ENCODE data around the gene ZRANB1. TPM values are rescaled to one million over a fixed set of nuclear protein-coding genes. Genes with fewer than 3 reads are reported as not detected.

ZRANB1 gene
- total and polyA plus RNA-seq, 2 of the 13 experiments (the other 11 are each of a cell fraction or from before 2014, with no cell fraction given): 10.3 to 19.6 TPM

- H3K4me3 ChIP-seq (replicated peaks in 1 of 3; ENCODE audit: insufficient read depth in 1 of 3, low read depth in 2 of 3, low read length in 3 of 3): no peak overlapping the region
- CTCF ChIA-PET (ENCODE audit: low intra/inter-chr PET ratio, low total read pairs): no interaction called here
- H3K9me3 ChIP-seq (ENCODE audit: low read length): peaks cover 1% of the 10 kb centered on the region; the same call in 1 of the 2 replicates
- in situ Hi-C loops (cut with HindIII; ENCODE audit: extremely low pct_ligation_motif_present, low pct_unique_long_range_greater_than_20kb): no loop called here
- BruUV-seq (replicated peaks): no TSS peak
- no peaks in the 10 kb centered on the region for H4K20me1 ChIP-seq (ENCODE audit: insufficient read depth, low read length)
- no peak for FAIRE-seq
- no peak overlapping the region for H3K4me2 ChIP-seq (ENCODE audit: low read depth, low read length)
- H3K36me3 ChIP-seq (replicated peaks in 1 of 2; ENCODE audit: control insufficient read depth in 1 of 2, insufficient read depth in 2 of 2, low read length in 2 of 2): no peaks in the 10 kb centered on the region
- peaks cover 15 to 79% of the 10 kb centered on the region in 2 experiments for H3K27me3 ChIP-seq (ENCODE audit: control insufficient read depth in 1 of 2, insufficient read depth in 2 of 2, low read length in 2 of 2)
- no peak overlapping the region for H2AFZ ChIP-seq (ENCODE audit: low read length)
- POLR2A ChIA-PET: no interaction called here
- intact Hi-C loops (cut with micrococcal nuclease; ENCODE audit: unreplicated experiment): no loop called here
- ATAC-seq: no peak
- 40% methylated on average over 14 of the region's 20 CpGs for WGBS (ENCODE audit: low lambda C conversion rate)
- no peak overlapping the region for H3K27ac ChIP-seq (ENCODE audit: extremely low read length, insufficient read depth, low read length)
- DNase-seq (ENCODE audit: low spot score): no peak
- H3K9ac ChIP-seq (ENCODE audit: insufficient read depth, low read depth, low read length): no peak overlapping the region
- no peak for TF ChIP-seq ZNF775 (CRISPR knock-in tag; IDR thresholded peaks at IDR 0.05; ENCODE audit: borderline replicate concordance)
- no peak for TF ChIP-seq SMYD3 (CRISPR knock-in tag; IDR thresholded peaks at IDR 0.05)
- no peak for TF ChIP-seq ZNF235 (CRISPR knock-in tag; IDR thresholded peaks at IDR 0.05; ENCODE audit: borderline replicate concordance)
- no peak for TF ChIP-seq ZMAT3 (CRISPR knock-in tag; conservative IDR thresholded peaks at IDR 0.05)
- TF ChIP-seq ZBTB10 (CRISPR knock-in tag; IDR thresholded peaks at IDR 0.05; ENCODE audit: borderline replicate concordance): no peak
- no peak for TF ChIP-seq HOXA5 (CRISPR knock-in tag; IDR thresholded peaks at IDR 0.05)
- TF ChIP-seq KLF13 (CRISPR knock-in tag; IDR thresholded peaks at IDR 0.05): no peak
- TF ChIP-seq ZHX1 (CRISPR knock-in tag; IDR thresholded peaks at IDR 0.05; ENCODE audit: low read depth): no peak
- no peak for TF ChIP-seq ZNF546 (CRISPR knock-in tag; conservative IDR thresholded peaks at IDR 0.05)
- TF ChIP-seq RAD51 (IDR thresholded peaks at IDR 0.05; ENCODE audit: borderline replicate concordance): no peak
- TF ChIP-seq ATAD3A (CRISPR knock-in tag; IDR thresholded peaks at IDR 0.05): no peak
- no peak for TF ChIP-seq ZBTB21 (CRISPR knock-in tag; IDR thresholded peaks at IDR 0.05)
- no peak for TF ChIP-seq NFE2L2 (IDR thresholded peaks at IDR 0.05; ENCODE audit: low read length)
- TF ChIP-seq SAFB2 (CRISPR knock-in tag; IDR thresholded peaks at IDR 0.05; ENCODE audit: borderline replicate concordance, low read depth): no peak
- no peak for TF ChIP-seq ZNF225 (CRISPR knock-in tag; IDR thresholded peaks at IDR 0.05)
- no peaks in the 10 kb centered on the region for H3K4me1 ChIP-seq (ENCODE audit: insufficient read depth, low read length)
- no peaks in the 10 kb centered on the region for H3K79me2 ChIP-seq (ENCODE audit: insufficient read depth, low read length)
Measured at GRCh38 chr10:125014086-125014830, 72.3 kb downstream of the ZRANB1 start.

All from HepG2 (cell line).